ENCODE results near the gene PTK7. TPM values are rescaled to one million over a fixed set of nuclear protein-coding genes. Genes with fewer than 3 reads are reported as not detected.
"Not testable (repeated sequence)": the region's sequence is repeated elsewhere in the genome, so short reads cannot be mapped to it uniquely, and the experiment has no call there.

Gene PTK7
- total RNA-seq, 6 experiments from 2014 or later, result 62.8 to 115 (median 66.7) TPM

- H3K27ac Mint-ChIP-seq, result peak overlapping the region; percentile 67
- TF ChIP-seq CTCF (IDR thresholded peaks at IDR 0.05), result no peak
- no peak for DNase-seq
- H3K36me3 Mint-ChIP-seq (ENCODE audit: low read depth), result no peaks in the 10 kb centered on the region; the same call in 1 of the 2 replicates
- H3K9me3 Mint-ChIP-seq, result no peaks in the 10 kb centered on the region
- peak overlapping the region; percentile 89 for H3K4me3 Mint-ChIP-seq
- peaks cover 1% of the 10 kb centered on the region; the same call in 1 of the 2 replicates for H3K27me3 Mint-ChIP-seq (ENCODE audit: insufficient read depth)
- peaks cover 37% of the 10 kb centered on the region for H3K4me1 Mint-ChIP-seq (ENCODE audit: low read depth)
Measured at GRCh38 chr6:43077333-43077809, 1.3 kb downstream of the PTK7 start.

GRCh38 chr6:43077981-43078511 is 1.9 kb downstream of the PTK7 start:
- Mint-ChIP-seq H3K4me1 (ENCODE audit: low read depth) (peaks cover 43% of the 10 kb centered on the region), H3K27ac (peak overlapping the region; percentile 67), H3K9me3 (no peaks in the 10 kb centered on the region), H3K27me3 (ENCODE audit: insufficient read depth) (peaks cover 4% of the 10 kb centered on the region; the same call in 1 of the 2 replicates), H3K4me3 (peak overlapping the region; percentile 89), H3K36me3 (ENCODE audit: low read depth) (no peaks in the 10 kb centered on the region; the same call in 1 of the 2 replicates)
- no peak for TF ChIP-seq CTCF (IDR thresholded peaks at IDR 0.05)
- peak; percentile 53 for DNase-seq

GRCh38 chr6:43078691-43079090 is 2.6 kb downstream of the PTK7 start:
- no peaks in the 10 kb centered on the region; the same call in 1 of the 2 replicates for H3K36me3 Mint-ChIP-seq (ENCODE audit: low read depth)
- peaks cover 49% of the 10 kb centered on the region for H3K4me1 Mint-ChIP-seq (ENCODE audit: low read depth)
- peak overlapping the region; percentile 89 for H3K4me3 Mint-ChIP-seq
- H3K27me3 Mint-ChIP-seq (ENCODE audit: insufficient read depth), result peaks cover 4% of the 10 kb centered on the region; the same call in 1 of the 2 replicates
- DNase-seq, result peak; percentile 69
- no peak for TF ChIP-seq CTCF (IDR thresholded peaks at IDR 0.05)
- peak overlapping the region; percentile 67 for H3K27ac Mint-ChIP-seq
- no peaks in the 10 kb centered on the region for H3K9me3 Mint-ChIP-seq

- peaks cover 38% of the 10 kb centered on the region for H3K4me1 Mint-ChIP-seq (ENCODE audit: low read depth)
- no peaks in the 10 kb centered on the region for H3K9me3 Mint-ChIP-seq
- no peak overlapping the region; the same call in 1 of the 2 replicates for H3K27ac Mint-ChIP-seq
- no peak for TF ChIP-seq CTCF (IDR thresholded peaks at IDR 0.05)
- no peaks in the 10 kb centered on the region; the same call in 1 of the 2 replicates for H3K36me3 Mint-ChIP-seq (ENCODE audit: low read depth)
- no peak for DNase-seq
- H3K4me3 Mint-ChIP-seq, result no peak overlapping the region
- peaks cover 4% of the 10 kb centered on the region; the same call in 1 of the 2 replicates for H3K27me3 Mint-ChIP-seq (ENCODE audit: insufficient read depth)
Measured at GRCh38 chr6:43081043-43081442, 4.9 kb downstream of the PTK7 start.

- H3K9me3 Mint-ChIP-seq; H3K27me3 Mint-ChIP-seq (ENCODE audit: insufficient read depth); H3K4me3 Mint-ChIP-seq; H3K36me3 Mint-ChIP-seq (ENCODE audit: low read depth); DNase-seq: not testable (repeated sequence)
- Mint-ChIP-seq H3K4me1 (ENCODE audit: low read depth) (peaks cover 38% of the 10 kb centered on the region), H3K27ac (peak overlapping the region; percentile 66; the same call in 1 of the 2 replicates)
Measured at GRCh38 chr6:43081922-43082321, 5.8 kb downstream of the PTK7 start.
